ENCODE results near the gene FBXW7. TPM values are rescaled to one million over a fixed set of nuclear protein-coding genes. Genes with fewer than 3 reads are reported as not detected.

Gene FBXW7
- total RNA-seq, 1 donor from 2014 or later, result 23.3 TPM

GRCh38 chr4:152572417-152573086, 36.7 kb upstream of the FBXW7 start:
- no peaks in the 10 kb centered on the region for H3K4me1 Mint-ChIP-seq (ENCODE audit: low read depth)
- H3K27ac Mint-ChIP-seq (ENCODE audit: unreplicated experiment), result no peak overlapping the region
- no peak overlapping the region for H3K4me3 Mint-ChIP-seq (ENCODE audit: unreplicated experiment)
- no peaks in the 10 kb centered on the region for H3K9me3 Mint-ChIP-seq (ENCODE audit: low read depth)
- no peaks in the 10 kb centered on the region for H3K36me3 Mint-ChIP-seq (ENCODE audit: low read depth)
- DNase-seq (ENCODE audit: low spot score), result no peak
- peaks cover 7% of the 10 kb centered on the region for H3K27me3 Mint-ChIP-seq (ENCODE audit: low read depth)
- TF ChIP-seq, protein P1, sequence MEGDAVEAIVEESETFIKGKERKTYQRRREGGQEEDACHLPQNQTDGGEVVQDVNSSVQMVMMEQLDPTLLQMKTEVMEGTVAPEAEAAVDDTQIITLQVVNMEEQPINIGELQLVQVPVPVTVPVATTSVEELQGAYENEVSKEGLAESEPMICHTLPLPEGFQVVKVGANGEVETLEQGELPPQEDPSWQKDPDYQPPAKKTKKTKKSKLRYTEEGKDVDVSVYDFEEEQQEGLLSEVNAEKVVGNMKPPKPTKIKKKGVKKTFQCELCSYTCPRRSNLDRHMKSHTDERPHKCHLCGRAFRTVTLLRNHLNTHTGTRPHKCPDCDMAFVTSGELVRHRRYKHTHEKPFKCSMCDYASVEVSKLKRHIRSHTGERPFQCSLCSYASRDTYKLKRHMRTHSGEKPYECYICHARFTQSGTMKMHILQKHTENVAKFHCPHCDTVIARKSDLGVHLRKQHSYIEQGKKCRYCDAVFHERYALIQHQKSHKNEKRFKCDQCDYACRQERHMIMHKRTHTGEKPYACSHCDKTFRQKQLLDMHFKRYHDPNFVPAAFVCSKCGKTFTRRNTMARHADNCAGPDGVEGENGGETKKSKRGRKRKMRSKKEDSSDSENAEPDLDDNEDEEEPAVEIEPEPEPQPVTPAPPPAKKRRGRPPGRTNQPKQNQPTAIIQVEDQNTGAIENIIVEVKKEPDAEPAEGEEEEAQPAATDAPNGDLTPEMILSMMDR (IDR thresholded peaks at IDR 0.05), result no peak

GRCh38 chr4:152571770-152572169, 35.9 kb upstream of the FBXW7 start:
- Mint-ChIP-seq H3K4me1 (ENCODE audit: low read depth) (no peaks in the 10 kb centered on the region), H3K27me3 (ENCODE audit: low read depth) (peaks cover 7% of the 10 kb centered on the region), H3K36me3 (ENCODE audit: low read depth) (no peaks in the 10 kb centered on the region), H3K9me3 (ENCODE audit: low read depth) (no peaks in the 10 kb centered on the region), H3K27ac (ENCODE audit: unreplicated experiment) (no peak overlapping the region), H3K4me3 (ENCODE audit: unreplicated experiment) (no peak overlapping the region)
- no peak for DNase-seq (ENCODE audit: low spot score)
- TF ChIP-seq, protein P1 (IDR thresholded peaks at IDR 0.05), result no peak

DNA sequence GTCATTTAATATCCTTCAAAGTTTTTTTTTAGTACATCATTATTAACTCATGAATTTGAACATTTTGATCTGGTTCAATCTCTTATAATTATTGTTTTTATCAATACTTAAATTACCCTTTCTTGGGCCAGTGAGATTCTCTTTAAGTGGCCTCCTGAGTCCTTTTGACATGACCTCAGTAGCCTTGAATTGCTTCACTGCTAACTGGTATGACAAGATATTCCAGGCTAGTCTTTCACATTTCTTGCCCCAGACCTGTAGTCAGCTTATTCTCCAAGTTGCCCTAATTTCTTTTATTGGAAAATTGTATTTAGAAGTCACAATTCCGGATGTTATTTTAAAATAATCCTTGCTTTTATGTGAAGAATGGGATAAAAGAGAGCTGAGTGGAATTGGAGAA, 35.4 kb upstream of the FBXW7 start:
- DNase-seq (ENCODE audit: low spot score), result no peak
- no peaks in the 10 kb centered on the region for H3K36me3 Mint-ChIP-seq (ENCODE audit: low read depth)
- TF ChIP-seq, protein P1 (IDR thresholded peaks at IDR 0.05), result no peak
- H3K9me3 Mint-ChIP-seq (ENCODE audit: low read depth), result no peaks in the 10 kb centered on the region
- no peaks in the 10 kb centered on the region for H3K4me1 Mint-ChIP-seq (ENCODE audit: low read depth)
- no peak overlapping the region for H3K4me3 Mint-ChIP-seq (ENCODE audit: unreplicated experiment)
- H3K27me3 Mint-ChIP-seq (ENCODE audit: low read depth), result peaks cover 7% of the 10 kb centered on the region
- no peak overlapping the region for H3K27ac Mint-ChIP-seq (ENCODE audit: unreplicated experiment)

GRCh38 chr4:152565333-152565732, 29.4 kb upstream of the FBXW7 start:
- Mint-ChIP-seq H3K9me3 (ENCODE audit: low read depth) (no peaks in the 10 kb centered on the region), H3K27me3 (ENCODE audit: low read depth) (peaks cover 3% of the 10 kb centered on the region), H3K4me1 (ENCODE audit: low read depth) (no peaks in the 10 kb centered on the region), H3K36me3 (ENCODE audit: low read depth) (no peaks in the 10 kb centered on the region), H3K27ac (ENCODE audit: unreplicated experiment) (no peak overlapping the region), H3K4me3 (ENCODE audit: unreplicated experiment) (no peak overlapping the region)
- DNase-seq (ENCODE audit: low spot score), result no peak
- TF ChIP-seq, protein P1 (IDR thresholded peaks at IDR 0.05), result no peak

DNA sequence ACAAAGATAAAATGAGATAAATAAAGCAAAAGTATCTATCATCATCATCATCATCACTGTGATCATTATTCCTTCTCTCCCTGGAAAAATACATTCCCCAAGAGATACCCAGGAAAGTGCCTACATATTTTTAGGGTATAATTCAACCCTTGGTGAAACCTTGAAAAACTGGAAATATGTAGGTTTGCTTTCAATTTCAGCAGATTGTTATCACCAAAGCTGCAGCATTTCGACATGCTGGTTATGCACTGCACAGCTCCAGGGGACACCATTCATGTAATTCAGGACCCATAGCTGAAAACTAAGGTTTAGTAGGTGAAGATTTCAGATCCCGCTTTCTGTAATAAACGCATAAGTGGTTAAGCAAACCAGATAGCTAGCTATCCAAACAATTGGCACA, 28.4 kb upstream of the FBXW7 start:
- H3K4me1 Mint-ChIP-seq (ENCODE audit: low read depth), result no peaks in the 10 kb centered on the region
- peaks cover 3% of the 10 kb centered on the region for H3K27me3 Mint-ChIP-seq (ENCODE audit: low read depth)
- TF ChIP-seq, protein P1 (IDR thresholded peaks at IDR 0.05), result no peak
- no peak for DNase-seq (ENCODE audit: low spot score)
- no peak overlapping the region for H3K27ac Mint-ChIP-seq (ENCODE audit: unreplicated experiment)
- no peaks in the 10 kb centered on the region for H3K9me3 Mint-ChIP-seq (ENCODE audit: low read depth)
- H3K4me3 Mint-ChIP-seq (ENCODE audit: unreplicated experiment), result no peak overlapping the region
- H3K36me3 Mint-ChIP-seq (ENCODE audit: low read depth), result no peaks in the 10 kb centered on the region

Data from chondrocyte (in vitro differentiated cells).